B cell (primary cell): ENCODE data around the gene CLASP2.

Experiments
- CTCF ChIP-seq: fragments of 200-600 bp; IDR thresholded peaks from one replicate; pipeline ENCODE4 v1.8.0; 2022; ENCODE audit warnings: antibody characterized with exemption, mild to moderate bottlenecking
- EZH2 ChIP-seq: IDR thresholded peaks from 2 replicates; pipeline ENCODE4 v1.6.1; 2012; ENCODE audit warnings: borderline replicate concordance, low read depth, mild to moderate bottlenecking, moderate library complexity, low read length; ENCODE audit not compliant: insufficient read depth, poor library complexity, severe bottlenecking

GRCh38 chr3:33732394-33732793 lies 14.3 kb upstream of the CLASP2 start:
- TF ChIP-seq CTCF (peak; percentile 43), EZH2 (no peak)
